ENCODE measurements around the gene EFNA5. TPM values are rescaled to one million over a fixed set of nuclear protein-coding genes. Genes with fewer than 3 reads are reported as not detected.
"Not testable (repeated sequence)": the region's sequence is repeated elsewhere in the genome, so short reads cannot be mapped to it uniquely, and the experiment has no call there.

Gene EFNA5
- total RNA-seq, 1 donor from 2014 or later: 43.0 TPM

GRCh38 chr5:107458322-107458721 lies 212.4 kb downstream of the EFNA5 start:
- Mint-ChIP-seq H3K4me3 (no peak overlapping the region), H3K27me3 (ENCODE audit: low read depth) (no peaks in the 10 kb centered on the region), H3K36me3 (ENCODE audit: low read depth) (peaks cover 3% of the 10 kb centered on the region), H3K27ac (ENCODE audit: unreplicated experiment) (no peak overlapping the region), H3K4me1 (peaks cover 54% of the 10 kb centered on the region), H3K9me3 (no peaks in the 10 kb centered on the region)
- DNase-seq (ENCODE audit: low read depth, low spot score): no peak
- no peak for TF ChIP-seq CTCF (conservative IDR thresholded peaks at IDR 0.05)

DNA sequence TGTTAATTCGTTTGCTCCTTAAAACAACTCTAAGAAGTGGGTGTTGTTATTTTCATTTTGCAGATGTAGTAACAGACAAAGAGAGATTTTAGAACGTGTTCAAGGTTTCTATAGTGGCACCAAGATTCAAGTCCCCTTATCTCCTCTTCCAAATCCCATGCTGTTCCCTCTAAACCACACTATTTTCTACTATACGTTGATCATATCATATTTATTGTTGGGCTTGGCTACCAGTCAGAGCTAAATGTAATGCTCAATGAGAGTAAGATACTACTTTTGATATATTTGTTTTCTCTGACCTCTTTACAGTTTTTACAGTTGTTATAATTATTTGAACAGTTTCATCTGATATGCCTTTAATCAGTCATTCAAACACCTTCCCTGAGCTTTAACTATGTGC lies 212.9 kb downstream of the EFNA5 start:
- H3K4me1 Mint-ChIP-seq: peaks cover 55% of the 10 kb centered on the region
- no peak for DNase-seq (ENCODE audit: low read depth, low spot score)
- H3K27me3 Mint-ChIP-seq (ENCODE audit: low read depth): no peaks in the 10 kb centered on the region
- H3K4me3 Mint-ChIP-seq: no peak overlapping the region
- peaks cover 3% of the 10 kb centered on the region for H3K36me3 Mint-ChIP-seq (ENCODE audit: low read depth)
- no peak overlapping the region for H3K27ac Mint-ChIP-seq (ENCODE audit: unreplicated experiment)
- H3K9me3 Mint-ChIP-seq: no peaks in the 10 kb centered on the region
- no peak for TF ChIP-seq CTCF (conservative IDR thresholded peaks at IDR 0.05)

DNA sequence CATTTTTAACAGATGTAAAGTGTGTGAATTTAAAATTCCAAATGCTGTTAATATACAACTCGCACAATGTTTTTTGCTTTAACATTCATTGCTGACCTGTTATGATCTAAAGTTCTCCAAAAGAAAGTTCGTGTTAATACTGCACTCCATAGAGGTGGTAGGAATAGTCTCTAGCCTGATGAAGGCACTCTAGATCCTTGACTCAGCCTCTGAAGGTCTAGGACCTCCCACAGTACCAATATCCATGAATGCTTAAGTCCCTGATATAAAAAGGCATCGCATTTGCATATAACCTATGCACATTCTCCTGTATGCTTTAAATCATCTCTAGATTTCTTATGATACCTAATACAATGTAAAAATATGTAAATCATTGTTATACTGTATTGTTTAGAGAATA lies 213.6 kb downstream of the EFNA5 start:
- Mint-ChIP-seq H3K27me3 (ENCODE audit: low read depth) (no peaks in the 10 kb centered on the region), H3K9me3 (no peaks in the 10 kb centered on the region), H3K4me3 (no peak overlapping the region), H3K27ac (ENCODE audit: unreplicated experiment) (no peak overlapping the region), H3K4me1 (peaks cover 49% of the 10 kb centered on the region), H3K36me3 (ENCODE audit: low read depth) (peaks cover 3% of the 10 kb centered on the region)
- no peak for DNase-seq (ENCODE audit: low read depth, low spot score)
- TF ChIP-seq CTCF (conservative IDR thresholded peaks at IDR 0.05): no peak

DNA sequence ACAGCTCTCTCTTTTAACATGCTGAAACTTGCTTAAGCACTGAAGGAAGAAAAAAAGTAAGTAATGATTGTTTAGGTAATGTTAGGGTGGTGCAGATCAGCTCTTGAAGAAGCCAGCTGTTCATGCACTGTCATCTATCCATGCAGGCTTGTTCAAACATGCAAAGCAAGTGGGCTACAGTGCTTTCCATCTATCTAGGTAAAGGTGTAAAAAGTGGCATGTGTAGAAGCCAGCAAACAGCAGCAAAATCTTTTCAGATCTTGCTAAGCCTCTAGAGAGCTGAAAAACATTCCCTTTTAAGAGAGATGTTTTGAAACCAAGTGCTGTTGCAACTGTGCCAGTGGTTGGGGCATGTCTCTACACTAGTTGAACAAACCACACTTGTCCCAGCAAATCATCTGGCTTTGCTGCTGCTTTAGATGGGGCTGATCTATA lies 214.4 kb downstream of the EFNA5 start:
- Mint-ChIP-seq H3K27ac (ENCODE audit: unreplicated experiment) (no peak overlapping the region), H3K9me3 (peaks cover 3% of the 10 kb centered on the region), H3K4me3 (no peak overlapping the region), H3K27me3 (ENCODE audit: low read depth) (no peaks in the 10 kb centered on the region), H3K4me1 (peaks cover 42% of the 10 kb centered on the region), H3K36me3 (ENCODE audit: low read depth) (peaks cover 5% of the 10 kb centered on the region)
- TF ChIP-seq CTCF (conservative IDR thresholded peaks at IDR 0.05): no peak
- no peak for DNase-seq (ENCODE audit: low read depth, low spot score)

DNA sequence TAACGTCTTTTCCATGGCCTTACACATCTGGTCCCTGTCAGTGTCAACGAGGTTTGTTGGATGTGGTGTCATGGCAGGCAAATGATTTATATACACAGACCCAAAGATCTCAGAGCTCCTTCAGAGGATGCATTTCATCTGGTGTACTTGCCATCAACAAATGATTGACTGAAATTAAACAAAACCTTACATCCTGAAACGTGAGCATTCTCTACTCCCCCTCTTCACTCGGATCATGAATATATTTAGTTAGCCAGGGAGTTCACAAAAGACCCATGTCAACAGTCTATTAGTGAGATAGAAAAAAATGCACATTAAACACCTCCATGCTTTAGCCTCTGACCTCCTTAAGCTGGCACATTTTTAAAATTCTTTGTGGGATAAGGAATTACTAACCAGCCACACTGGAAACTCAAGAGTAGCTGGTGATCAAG lies 215.6 kb downstream of the EFNA5 start:
- Mint-ChIP-seq H3K27me3 (ENCODE audit: low read depth) (no peaks in the 10 kb centered on the region), H3K27ac (ENCODE audit: unreplicated experiment) (no peak overlapping the region), H3K4me1 (peaks cover 42% of the 10 kb centered on the region), H3K36me3 (ENCODE audit: low read depth) (peaks cover 5% of the 10 kb centered on the region), H3K9me3 (peaks cover 3% of the 10 kb centered on the region), H3K4me3 (no peak overlapping the region)
- no peak for DNase-seq (ENCODE audit: low read depth, low spot score)
- no peak for TF ChIP-seq CTCF (conservative IDR thresholded peaks at IDR 0.05)

DNA sequence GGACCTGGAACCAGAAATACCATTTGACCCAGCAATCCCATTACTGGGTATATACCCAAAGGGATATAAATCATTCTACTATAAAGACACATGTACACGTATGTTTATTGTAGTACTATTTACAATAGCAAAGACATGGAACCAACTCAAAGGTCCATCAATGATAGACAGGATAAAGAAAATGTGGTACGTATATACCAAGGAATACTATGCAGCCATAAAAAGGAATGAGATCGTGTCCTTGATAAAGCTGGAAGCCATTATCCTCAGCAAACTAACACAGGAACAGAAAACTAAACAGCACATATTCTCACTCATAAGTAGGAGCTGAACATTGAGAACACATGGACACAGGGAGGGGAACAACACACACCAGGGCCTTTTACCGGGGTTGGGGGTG lies 218.9 kb downstream of the EFNA5 start:
- H3K4me3 Mint-ChIP-seq; H3K9me3 Mint-ChIP-seq; H3K27me3 Mint-ChIP-seq (ENCODE audit: low read depth); DNase-seq (ENCODE audit: low read depth, low spot score); H3K36me3 Mint-ChIP-seq (ENCODE audit: low read depth): not testable (repeated sequence)
- Mint-ChIP-seq H3K27ac (ENCODE audit: unreplicated experiment) (peak overlapping the region; percentile 2), H3K4me1 (peaks cover 59% of the 10 kb centered on the region)
